Measurements from ENCODE around the gene EVX2. TPM values are rescaled to one million over a fixed set of nuclear protein-coding genes. Genes with fewer than 3 reads are reported as not detected.

EVX2 gene
- total RNA-seq, 1 experiment from 2014 or later: 0.03 TPM

GRCh38 chr2:176066645-176067588, 16.8 kb downstream of the EVX2 start:
- DNase-seq (ENCODE audit: low spot score): no peak

- DNase-seq (ENCODE audit: low spot score): no peak
These were observed 19.8 kb downstream of the EVX2 start for GRCh38 chr2:176063958-176064357.

- no peak for DNase-seq (ENCODE audit: low spot score)
These were observed 27.4 kb downstream of the EVX2 start for GRCh38 chr2:176056406-176056805.

- no peak for DNase-seq (ENCODE audit: low spot score)
These were observed 44.4 kb downstream of the EVX2 start for GRCh38 chr2:176039375-176039774.

GRCh38 chr2:176038694-176039093, 45.1 kb downstream of the EVX2 start:
- DNase-seq (ENCODE audit: low spot score): no peak

- no peak for DNase-seq (ENCODE audit: low spot score)
These were observed 48.6 kb downstream of the EVX2 start for GRCh38 chr2:176035013-176035691.

- DNase-seq (ENCODE audit: low spot score): no peak
These were observed 56.0 kb downstream of the EVX2 start for GRCh38 chr2:176027806-176028205.

Other genes with a start within 250 kb of the EVX2 start
- 8.9 and 14.6 TPM in 2 replicates for gene LNPK, start 81.7 kb downstream of the EVX2 start, total RNA-seq (2014; rRNA removed; shearing (Covaris generic))
- gene HOXD13, start 8.8 kb upstream of the EVX2 start, total RNA-seq (2014; rRNA removed; shearing (Covaris generic)): 1.4 and 1.5 TPM in 2 replicates
- gene HOXD12, start 15.8 kb upstream of the EVX2 start, total RNA-seq (2014; rRNA removed; shearing (Covaris generic)): 2.2 TPM in 1 of 2 replicates, not detected in the other
- not detected in 2 replicates for gene HOXD11, start 23.3 kb upstream of the EVX2 start, total RNA-seq (2014; rRNA removed; shearing (Covaris generic))
- gene HOXD10, start 32.8 kb upstream of the EVX2 start, total RNA-seq (2014; rRNA removed; shearing (Covaris generic)): not detected in 2 replicates
- not detected in 2 replicates for gene HOXD9, start 38.8 kb upstream of the EVX2 start, total RNA-seq (2014; rRNA removed; shearing (Covaris generic))
- gene HOXD8, start 45.7 kb upstream of the EVX2 start, total RNA-seq (2014; rRNA removed; shearing (Covaris generic)): not detected in 2 replicates
- not detected in 2 replicates for gene HOXD4, start 67.6 kb upstream of the EVX2 start, total RNA-seq (2014; rRNA removed; shearing (Covaris generic))
- gene HOXD3, start 73.3 kb upstream of the EVX2 start, total RNA-seq (2014; rRNA removed; shearing (Covaris generic)): not detected in 2 replicates
- gene HOXD1, start 104.7 kb upstream of the EVX2 start, total RNA-seq (2014; rRNA removed; shearing (Covaris generic)): not detected in 2 replicates
- 47.7 and 50.7 TPM in 2 replicates for gene MTX2, start 185.5 kb upstream of the EVX2 start, total RNA-seq (2014; rRNA removed; shearing (Covaris generic))